Hepatocyte (in vitro differentiated cells): ENCODE data around the gene KCNJ3. TPM values are rescaled to one million over a fixed set of nuclear protein-coding genes. Genes with fewer than 3 reads are reported as not detected.

Experiments used
- DNase-seq: peaks from one replicate; pipeline ENCODE4 v3.0.0-alpha.2; 2016; ENCODE audit warnings: low spot score
- H2AFZ ChIP-seq: fragments of 200-600 bp; sonication (generic); 2 replicates; pipeline ENCODE4 v1.6.0; 2016; ENCODE audit warnings: antibody characterized with exemption, mild to moderate bottlenecking
- H3K27ac ChIP-seq: fragments of 200-600 bp; sonication (generic); 2 replicates; pipeline ENCODE4 v1.5.1; 2016; ENCODE audit warnings: mild to moderate bottlenecking
- H3K27me3 ChIP-seq: fragments of 200-600 bp; sonication (generic); 2 replicates; pipeline ENCODE4 v1.6.1; 2016
- H3K36me3 ChIP-seq: fragments of 200-600 bp; sonication (generic); replicated peaks from 2 replicates; pipeline ENCODE4 v1.5.1; 2016; ENCODE audit warnings: low read depth; ENCODE audit not compliant: insufficient read depth
- H3K4me1 ChIP-seq: fragments of 200-600 bp; sonication (generic); 2 replicates; pipeline ENCODE4 v1.5.1; 2016; ENCODE audit warnings: mild to moderate bottlenecking, moderate library complexity; ENCODE audit not compliant: insufficient read depth
- H3K4me2 ChIP-seq: fragments of 200-600 bp; sonication (generic); 2 replicates; pipeline ENCODE4 v1.6.0; 2016
- H3K4me3 ChIP-seq: fragments of 200-600 bp; sonication (generic); 2 replicates; pipeline ENCODE4 v1.5.1; 2016; ENCODE audit warnings: mild to moderate bottlenecking
- H3K79me2 ChIP-seq: fragments of 200-600 bp; sonication (generic); 2 replicates; pipeline ENCODE4 v1.6.0; 2017; ENCODE audit warnings: mild to moderate bottlenecking
- H3K9me2 ChIP-seq: fragments of 200-600 bp; sonication (generic); replicated peaks from 2 replicates; pipeline ENCODE4 v1.6.0; 2017; ENCODE audit warnings: mild to moderate bottlenecking; ENCODE audit not compliant: insufficient read depth
- H3K9me3 ChIP-seq: fragments of 200-600 bp; sonication (generic); 2 replicates; pipeline ENCODE4 v1.5.1; 2016; ENCODE audit warnings: low read depth, mild to moderate bottlenecking
- H4K20me1 ChIP-seq: fragments of 200-600 bp; sonication (generic); 2 replicates; pipeline ENCODE4 v1.6.0; 2016; ENCODE audit warnings: mild to moderate bottlenecking; ENCODE audit not compliant: insufficient read depth, poor library complexity, severe bottlenecking
- EZH2 ChIP-seq: fragments of 200-600 bp; sonication (generic); IDR thresholded peaks from 2 replicates; pipeline ENCODE4 v1.6.1; 2016; ENCODE audit warnings: antibody characterized with exemption, mild to moderate bottlenecking, borderline replicate concordance
- EZH2phosphoT487 ChIP-seq: fragments of 200-600 bp; sonication (generic); IDR thresholded peaks from one replicate; pipeline ENCODE4 v1.6.1; 2018; ENCODE audit warnings: antibody characterized with exemption, mild to moderate bottlenecking, low read depth, moderate library complexity; ENCODE audit not compliant: unreplicated experiment, severe bottlenecking
- WGBS: methylation state at CpG from one replicate; pipeline ENCODE4 v1.1.6; 2016; ENCODE audit warnings: low lambda C conversion rate; ENCODE audit errors: missing lambda C conversion rate; 5-methylcytosine and 5-hydroxymethylcytosine counted together
- polyA plus RNA-seq: library from polyadenylated mRNA; unstranded; fragments of >200 nt; fragmentation: Nextera tagmentation; extraction: Ambion mirVana; gene quantifications from 2 replicates; pipeline ENCODE4 v1.2.1, GENCODE V29; 2016
- total RNA-seq: library from RNA; depleted of rRNA; stranded (reverse); fragments of >200 nt; gene quantifications from 2 replicates; pipeline ENCODE4 v1.2.3, GENCODE V29; 2014
- TF ChIP-seq, protein P1 (sequence below): fragments of 200-600 bp; sonication (generic); IDR thresholded peaks from 2 replicates; pipeline ENCODE4 v1.5.1; 2016; ENCODE audit warnings: antibody characterized with exemption, mild to moderate bottlenecking; ENCODE audit not compliant: poor library complexity

KCNJ3 gene
- total and polyA plus RNA-seq, 2 experiments from 2014 or later = 0.04 to 3.0 TPM

DNA sequence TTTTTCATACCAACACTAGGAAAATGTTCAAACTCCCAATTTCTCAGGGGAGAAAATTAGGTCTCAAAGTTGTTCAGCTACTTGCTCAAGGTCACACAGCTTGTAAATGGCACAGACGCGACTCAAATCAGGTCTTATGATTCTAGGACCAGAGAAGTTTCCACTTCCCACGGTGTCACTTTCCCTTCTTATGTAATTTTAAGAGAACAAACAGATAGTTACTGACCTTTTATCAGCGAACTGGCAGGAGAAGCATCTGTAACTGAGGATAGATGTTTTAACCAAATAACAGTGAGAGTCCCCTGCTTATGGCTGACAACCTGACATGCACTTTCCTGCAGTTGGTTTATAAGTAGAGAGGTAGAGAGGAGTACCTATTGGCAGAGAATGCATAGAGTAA lies 2.1 kb upstream of the KCNJ3 start:
- Histone ChIP-seq H3K27ac (no peak overlapping the region), H3K27me3 (no peaks in the 10 kb centered on the region), H3K4me2 (peak overlapping the region; percentile 100), H3K36me3 (no peaks in the 10 kb centered on the region), H3K4me3 (no peak overlapping the region), H4K20me1 (no peaks in the 10 kb centered on the region), H3K4me1 (peaks cover 9% of the 10 kb centered on the region), H3K9me3 (no peaks in the 10 kb centered on the region), H3K79me2 (no peaks in the 10 kb centered on the region), H3K9me2 (no peaks in the 10 kb centered on the region), H2AFZ (peak overlapping the region; percentile 67)
- no peak for DNase-seq
- TF ChIP-seq EZH2 = no peak
- no peak for TF ChIP-seq EZH2phosphoT487
- TF ChIP-seq, protein P1, sequence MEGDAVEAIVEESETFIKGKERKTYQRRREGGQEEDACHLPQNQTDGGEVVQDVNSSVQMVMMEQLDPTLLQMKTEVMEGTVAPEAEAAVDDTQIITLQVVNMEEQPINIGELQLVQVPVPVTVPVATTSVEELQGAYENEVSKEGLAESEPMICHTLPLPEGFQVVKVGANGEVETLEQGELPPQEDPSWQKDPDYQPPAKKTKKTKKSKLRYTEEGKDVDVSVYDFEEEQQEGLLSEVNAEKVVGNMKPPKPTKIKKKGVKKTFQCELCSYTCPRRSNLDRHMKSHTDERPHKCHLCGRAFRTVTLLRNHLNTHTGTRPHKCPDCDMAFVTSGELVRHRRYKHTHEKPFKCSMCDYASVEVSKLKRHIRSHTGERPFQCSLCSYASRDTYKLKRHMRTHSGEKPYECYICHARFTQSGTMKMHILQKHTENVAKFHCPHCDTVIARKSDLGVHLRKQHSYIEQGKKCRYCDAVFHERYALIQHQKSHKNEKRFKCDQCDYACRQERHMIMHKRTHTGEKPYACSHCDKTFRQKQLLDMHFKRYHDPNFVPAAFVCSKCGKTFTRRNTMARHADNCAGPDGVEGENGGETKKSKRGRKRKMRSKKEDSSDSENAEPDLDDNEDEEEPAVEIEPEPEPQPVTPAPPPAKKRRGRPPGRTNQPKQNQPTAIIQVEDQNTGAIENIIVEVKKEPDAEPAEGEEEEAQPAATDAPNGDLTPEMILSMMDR = no peak
- WGBS = 42% methylated on average over 4 of the region's 4 CpGs

DNA sequence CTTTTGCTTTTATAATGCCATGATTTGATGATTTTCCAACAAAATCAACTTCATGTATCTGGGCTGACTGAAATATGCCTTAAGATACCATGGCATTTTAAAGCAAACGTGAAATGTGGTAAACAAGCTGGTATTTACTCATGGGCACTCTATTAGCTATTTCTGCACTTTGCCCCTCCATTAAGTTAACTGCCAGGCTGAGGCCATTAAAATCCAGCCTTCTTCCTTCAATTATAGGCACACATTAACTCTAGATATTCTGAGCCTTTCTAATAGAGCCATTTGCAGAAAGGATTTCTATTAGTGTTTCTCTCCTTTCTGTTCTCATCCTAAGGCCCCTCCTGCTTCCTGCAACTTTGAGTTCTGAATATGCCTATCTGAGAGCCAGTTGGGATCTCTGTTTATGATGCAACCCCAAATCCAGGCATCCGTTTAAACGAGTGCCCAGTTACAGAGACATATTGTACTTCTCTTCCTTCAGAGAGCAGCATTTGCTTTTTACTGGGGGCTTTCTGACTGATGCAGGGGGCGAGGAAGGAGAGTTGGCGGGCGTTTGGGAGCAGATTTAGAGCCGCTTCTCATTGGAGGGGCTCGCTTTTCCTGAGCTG lies 1.6 kb upstream of the KCNJ3 start:
- WGBS = 15% methylated on average over 8 of the region's 8 CpGs
- H3K27me3 ChIP-seq = no peaks in the 10 kb centered on the region
- H3K9me3 ChIP-seq = no peaks in the 10 kb centered on the region
- H4K20me1 ChIP-seq = no peaks in the 10 kb centered on the region
- DNase-seq = no peak
- peaks cover 9% of the 10 kb centered on the region for H3K4me1 ChIP-seq
- TF ChIP-seq EZH2 (no peak), EZH2phosphoT487 (no peak)
- TF ChIP-seq, protein P1 = no peak
- H2AFZ ChIP-seq = peak overlapping the region; percentile 67
- peak overlapping the region; percentile 100 for H3K4me2 ChIP-seq
- no peaks in the 10 kb centered on the region for H3K9me2 ChIP-seq
- no peaks in the 10 kb centered on the region for H3K36me3 ChIP-seq
- no peak overlapping the region for H3K27ac ChIP-seq
- H3K79me2 ChIP-seq = no peaks in the 10 kb centered on the region
- H3K4me3 ChIP-seq = peak overlapping the region; percentile 83

DNA sequence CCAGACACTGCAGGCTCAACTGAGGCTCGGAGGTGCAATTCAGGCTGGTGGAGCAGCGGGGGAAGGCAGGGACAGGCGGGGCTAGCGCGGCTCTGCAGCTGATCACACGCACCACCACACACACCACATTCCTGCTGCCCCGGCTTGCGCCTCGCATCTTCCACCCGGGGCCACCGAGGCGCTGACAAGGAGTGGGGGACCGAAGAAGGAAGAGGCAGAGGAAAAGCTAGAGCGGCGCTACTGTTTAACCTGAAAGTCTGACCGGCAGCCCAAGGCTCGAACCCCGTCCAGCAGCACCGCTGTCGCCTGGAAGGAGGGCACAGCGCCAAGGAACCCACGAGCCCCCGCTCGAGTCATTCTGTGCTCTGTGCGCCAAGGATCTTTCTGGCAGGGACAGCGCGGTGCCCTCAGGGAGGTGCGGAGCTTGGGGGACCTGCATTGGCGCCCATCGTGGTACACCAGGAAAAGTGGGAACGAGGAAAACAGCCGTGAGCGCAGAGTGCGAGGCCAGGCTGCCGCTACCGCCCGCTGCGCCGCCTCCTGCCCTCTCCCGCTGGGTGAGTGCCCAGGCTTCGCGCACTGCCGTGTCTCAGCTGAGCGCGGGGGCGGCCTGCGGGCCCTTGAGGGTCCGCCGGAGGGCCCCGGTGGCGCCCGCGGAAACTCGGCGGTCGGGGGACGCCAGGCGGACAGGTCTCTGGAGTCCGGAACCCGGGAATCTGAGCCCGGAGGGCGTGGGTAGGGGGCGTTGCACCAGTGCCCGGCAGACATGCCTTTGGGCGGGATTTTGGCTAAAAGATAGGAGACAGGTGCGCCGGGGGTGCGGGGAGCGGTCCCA lies 860 bp upstream of the KCNJ3 start:
- Histone ChIP-seq H3K4me1 (peaks cover 9% of the 10 kb centered on the region), H4K20me1 (no peaks in the 10 kb centered on the region), H3K9me3 (no peaks in the 10 kb centered on the region), H3K4me2 (peak overlapping the region; percentile 100), H3K27me3 (no peaks in the 10 kb centered on the region), H3K4me3 (peak overlapping the region; percentile 83), H3K36me3 (no peaks in the 10 kb centered on the region), H3K27ac (no peak overlapping the region), H3K9me2 (no peaks in the 10 kb centered on the region), H3K79me2 (no peaks in the 10 kb centered on the region), H2AFZ (peak overlapping the region; percentile 67)
- TF ChIP-seq, protein P1 = no peak
- TF ChIP-seq EZH2phosphoT487 = no peak
- no peak for TF ChIP-seq EZH2
- DNase-seq = peak; percentile 55
- WGBS = under 1% methylated on average over 64 of the region's 69 CpGs
